H1 (cell line): ENCODE measurements around the gene SH2B3. TPM values are rescaled to one million over a fixed set of nuclear protein-coding genes. Genes with fewer than 3 reads are reported as not detected.

Experiments
- CTCF ChIA-PET: fragments of 300-600 bp; sonication (Branson Sonifier 250); formaldehyde crosslinking; loops from one replicate; lab custom pipeline; 2021; ENCODE audit not compliant: partially characterized antibody; lab: Charles Lee
- POLR2A ChIA-PET: fragments of 300-600 bp; sonication (Branson Sonifier 250); formaldehyde crosslinking; loops from one replicate; lab custom pipeline; 2021; ENCODE audit warnings: inconsistent platforms; ENCODE audit not compliant: partially characterized antibody; lab: Charles Lee
- DNase-seq, 2 experiments: peaks; one replicate each; pipeline versions ENCODE4 v3.0.0 to v3.0.0-alpha.2; 2010 to 2022; ENCODE audit warnings: low spot score in 2 of 2, low read depth in 1 of 2, mixed read lengths in 1 of 2
- FAIRE-seq: peaks from 2 replicates; lab custom pipeline; 2011; peaks lifted over from hg19 to GRCh38; lab: Jason Lieb, UNC
- H2AFZ ChIP-seq: 2 replicates; pipeline ENCODE4 v1.8.1; 2012; ENCODE audit warnings: low read length, inconsistent platforms
- H2AK5ac ChIP-seq: 2 replicates; pipeline ENCODE4 v1.6.1; 2013; ENCODE audit warnings: low read depth, low read length
- H2BK120ac ChIP-seq: replicated peaks from 2 replicates; pipeline ENCODE3; 2013; ENCODE audit warnings: low read depth, low read length, inconsistent platforms
- H2BK12ac ChIP-seq: 2 replicates; pipeline ENCODE4 v1.6.1; 2013; ENCODE audit warnings: low read depth, low read length
- H2BK15ac ChIP-seq: 2 replicates; pipeline ENCODE4 v1.6.1; 2013; ENCODE audit warnings: low read length
- H2BK20ac ChIP-seq: 2 replicates; pipeline ENCODE4 v1.6.1; 2013; ENCODE audit warnings: low read length
- H2BK5ac ChIP-seq: 2 replicates; pipeline ENCODE4 v1.6.1; 2013; ENCODE audit warnings: low read depth, low read length
- H3K14ac ChIP-seq: 2 replicates; pipeline ENCODE4 v1.6.1; 2013; ENCODE audit warnings: inconsistent platforms; ENCODE audit not compliant: insufficient read length
- H3K18ac ChIP-seq: 2 replicates; pipeline ENCODE4 v1.6.1; 2013; ENCODE audit warnings: low read length; ENCODE audit errors: extremely low read depth
- H3K23ac ChIP-seq: 2 replicates; pipeline ENCODE4 v1.6.1; 2013; ENCODE audit warnings: inconsistent platforms; ENCODE audit not compliant: insufficient read length
- H3K23me2 ChIP-seq: 2 replicates; pipeline ENCODE4 v1.6.1; 2013; ENCODE audit warnings: low read depth, low read length
- H3K27ac ChIP-seq: 2 replicates; pipeline ENCODE4 v1.6.1; 2011; ENCODE audit warnings: low read depth, low read length, inconsistent platforms
- H3K27me3 ChIP-seq, 4 experiments: replicated peaks in 1 of 4; 1 replicate in 1 of 4; 2 replicates in 3 of 4; pipeline versions ENCODE4 v1.6.1 to v1.8.1; 2011 to 2013; ENCODE audit warnings: low read length in 3 of 4, mild to moderate bottlenecking in 3 of 4, inconsistent platforms in 2 of 4, mixed read lengths in 2 of 4, moderate library complexity in 1 of 4; ENCODE audit not compliant: control insufficient read depth in 3 of 4, insufficient read depth in 3 of 4; ENCODE audit errors: extremely low read depth in 1 of 4
- H3K36me3 ChIP-seq, 4 experiments: 2 replicates each; pipeline versions ENCODE4 v1.6.1 to v1.8.1; 2011 to 2013; ENCODE audit warnings: mild to moderate bottlenecking in 4 of 4, low read length in 3 of 4, moderate library complexity in 2 of 4, control low read depth in 1 of 4, inconsistent platforms in 1 of 4; ENCODE audit not compliant: insufficient read depth in 4 of 4, control insufficient read depth in 2 of 4
- H3K4ac ChIP-seq: replicated peaks from 2 replicates; pipeline ENCODE3; 2013; ENCODE audit warnings: low read length, low read depth, mixed read lengths, inconsistent platforms; ENCODE audit not compliant: insufficient read length
- H3K4me1 ChIP-seq, 4 experiments: replicated peaks in 1 of 4; 1 replicate in 1 of 4; 2 replicates in 3 of 4; pipeline versions ENCODE4 v1.6.1 to v1.8.1; 2011 to 2013; ENCODE audit warnings: low read length in 3 of 4, inconsistent platforms in 2 of 4, mixed read lengths in 1 of 4; ENCODE audit not compliant: insufficient read depth in 4 of 4, control insufficient read depth in 3 of 4
- H3K4me2 ChIP-seq, 2 experiments: 2 replicates each; pipeline versions ENCODE4 v1.6.1 to v1.8.1; 2011 to 2013; ENCODE audit warnings: low read depth in 2 of 2, low read length in 2 of 2, control low read depth in 1 of 2, inconsistent platforms in 1 of 2, mild to moderate bottlenecking in 1 of 2; ENCODE audit not compliant: insufficient read depth in 1 of 2
- H3K4me3 ChIP-seq, 4 experiments: fragments of 200-600, 300-600 bp in 1 of 4; sonication (generic), shearing (Covaris generic), sonication (Bioruptor Twin) in 1 of 4; 2 replicates each; pipeline versions ENCODE4 v1.5.1 to v1.8.1; 2011 to 2016; ENCODE audit warnings: low read length in 4 of 4, low read depth in 3 of 4, control low read depth in 2 of 4, inconsistent platforms in 2 of 4, mild to moderate bottlenecking in 2 of 4, mixed read lengths in 1 of 4, moderate library complexity in 1 of 4; ENCODE audit not compliant: insufficient read depth in 2 of 4; ENCODE audit errors: extremely low read depth in 1 of 4
- H3K56ac ChIP-seq: replicated peaks from 2 replicates; pipeline ENCODE3; 2013; ENCODE audit warnings: low read depth, mild to moderate bottlenecking, mixed read lengths, low read length, inconsistent platforms; ENCODE audit not compliant: insufficient read length
- H3K79me1 ChIP-seq: 2 replicates; pipeline ENCODE4 v1.6.1; 2013; ENCODE audit warnings: low read depth, low read length, control low read depth
- H3K79me2 ChIP-seq, 2 experiments: 2 replicates each; pipeline versions ENCODE4 v1.6.1 to v1.8.1; 2012 to 2013; ENCODE audit warnings: low read length in 2 of 2, mild to moderate bottlenecking in 2 of 2, inconsistent platforms in 1 of 2; ENCODE audit not compliant: insufficient read depth in 2 of 2, control insufficient read depth in 1 of 2
- H3K9ac ChIP-seq, 4 experiments: replicated peaks in 1 of 4; 1 replicate in 1 of 4; 2 replicates in 3 of 4; pipeline versions ENCODE4 v1.6.1 to v1.8.1; 2011 to 2013; ENCODE audit warnings: low read depth in 3 of 4, low read length in 3 of 4, control low read depth in 2 of 4, mild to moderate bottlenecking in 2 of 4, moderate library complexity in 2 of 4, inconsistent platforms in 1 of 4; ENCODE audit errors: extremely low read depth in 1 of 4
- H3K9me3 ChIP-seq, 2 experiments: 2 replicates each; pipeline versions ENCODE4 v1.6.1 to v1.8.1; 2012 to 2013; ENCODE audit warnings: mild to moderate bottlenecking in 2 of 2, moderate library complexity in 2 of 2, control low read depth in 1 of 2, inconsistent platforms in 1 of 2, low read depth in 1 of 2, low read length in 1 of 2, mixed read lengths in 1 of 2; ENCODE audit not compliant: insufficient read depth in 2 of 2
- H4K20me1 ChIP-seq, 2 experiments: replicated peaks in 1 of 2; 2 replicates each; pipeline versions ENCODE3 to v1.8.1; 2011 to 2013; ENCODE audit warnings: inconsistent platforms in 2 of 2, low read length in 2 of 2, mild to moderate bottlenecking in 1 of 2; ENCODE audit not compliant: insufficient read depth in 2 of 2, control insufficient read depth in 1 of 2
- H4K5ac ChIP-seq: 2 replicates; pipeline ENCODE4 v1.6.1; 2013; ENCODE audit warnings: low read length, low read depth, mixed read lengths, inconsistent platforms; ENCODE audit not compliant: insufficient read length
- H4K8ac ChIP-seq: 2 replicates; pipeline ENCODE4 v1.8.0; 2013; ENCODE audit warnings: mild to moderate bottlenecking, moderate library complexity, low read length, inconsistent platforms; ENCODE audit not compliant: insufficient read depth; ENCODE audit errors: extremely low read depth
- H4K91ac ChIP-seq: replicated peaks from 2 replicates; pipeline ENCODE3; 2013; ENCODE audit warnings: low read length, mixed read lengths, inconsistent platforms; ENCODE audit not compliant: insufficient read length
- CEBPB ChIP-seq: IDR thresholded peaks from 2 replicates; pipeline ENCODE4 v1.6.1; 2012; ENCODE audit warnings: low read depth, low read length
- E2F6 ChIP-seq: IDR thresholded peaks from 2 replicates; pipeline ENCODE4 v1.6.1; 2012; ENCODE audit warnings: inconsistent platforms
- FOSL1 ChIP-seq: IDR thresholded peaks from 2 replicates; pipeline ENCODE4 v1.6.1; 2011; ENCODE audit warnings: mild to moderate bottlenecking, low read depth, low read length, moderate library complexity; ENCODE audit not compliant: insufficient read depth
- HDAC6 ChIP-seq: IDR thresholded peaks from one replicate; pipeline ENCODE4 v1.7.1; 2012; ENCODE audit warnings: low read depth, mild to moderate bottlenecking, inconsistent platforms, low read length, moderate library complexity
- PHF8 ChIP-seq: fragments of 200-600 bp; sonication (generic); conservative IDR thresholded peaks from 2 replicates; pipeline ENCODE4 v1.7.1; 2012; ENCODE audit warnings: low read depth, mild to moderate bottlenecking, inconsistent platforms, low read length, moderate library complexity
- POLR2AphosphoS5 ChIP-seq: IDR thresholded peaks from 2 replicates; pipeline ENCODE4 v1.6.1; 2011; ENCODE audit warnings: low read depth, low read length
- SIX5 ChIP-seq: IDR thresholded peaks from 2 replicates; pipeline ENCODE4 v1.6.1; 2011; ENCODE audit warnings: mild to moderate bottlenecking, low read depth, low read length
- TBP ChIP-seq: IDR thresholded peaks from 2 replicates; pipeline ENCODE4 v1.6.1; 2011; ENCODE audit warnings: low read depth, low read length, improper control_type of control experiment
- ZNF274 ChIP-seq: IDR thresholded peaks from 2 replicates; pipeline ENCODE4 v1.7.0; 2012; ENCODE audit warnings: low read length, borderline replicate concordance; ENCODE audit errors: extremely low read depth
- WGBS, 2 experiments: shearing (Covaris generic) in 1 of 2; methylation state at CpG; one replicate each; pipeline versions ENCODE4 v1.1.6 to v1.1.7; 2013 to 2015; ENCODE audit warnings: low lambda C conversion rate in 2 of 2, mixed read lengths in 2 of 2, inconsistent platforms in 1 of 2, low coverage in 1 of 2, missing lambda C conversion rate in 1 of 2; ENCODE audit not compliant: insufficient replicate concordance in 2 of 2, insufficient coverage in 1 of 2, insufficient read length in 1 of 2; ENCODE audit errors: extremely low coverage in 1 of 2, missing lambda C conversion rate in 1 of 2; 5-methylcytosine and 5-hydroxymethylcytosine counted together
- polyA plus RNA-seq, 7 experiments: library from polyadenylated mRNA; depleted of rRNA in 3 of 7; stranded (reverse) in 5 of 7; unstranded in 2 of 7; fragments of >200 nt in 5 of 7; fragments of 200-250 nt in 2 of 7; gene quantifications; 1 replicate in 5 of 7; 2 replicates in 1 of 7; 4 replicates in 1 of 7; pipeline versions ENCODE4 v1.2.1 to v1.2.3, GENCODE V29; 2011 to 2013; ENCODE audit warnings: missing spikeins in 2 of 7, mixed read lengths in 2 of 7
- total RNA-seq: library from RNA; stranded (reverse); fragmentation: NEBNext Ultra II Directional; extraction: Animal tissue kit (Norgen Biotek cat#: 25700); gene quantifications from 2 replicates; pipeline ENCODE4 v1.2.1, GENCODE V29; 2021
- TF ChIP-seq, protein P1 (sequence below): IDR thresholded peaks from 2 replicates; pipeline ENCODE4 v1.6.1; 2012; ENCODE audit warnings: low read length, inconsistent platforms

SH2B3 gene
- total and polyA plus RNA-seq, 2 of the 8 experiments (the other 6 are each of a cell fraction or from before 2014, with no cell fraction given) = 20.8 to 34.1 TPM

DNA sequence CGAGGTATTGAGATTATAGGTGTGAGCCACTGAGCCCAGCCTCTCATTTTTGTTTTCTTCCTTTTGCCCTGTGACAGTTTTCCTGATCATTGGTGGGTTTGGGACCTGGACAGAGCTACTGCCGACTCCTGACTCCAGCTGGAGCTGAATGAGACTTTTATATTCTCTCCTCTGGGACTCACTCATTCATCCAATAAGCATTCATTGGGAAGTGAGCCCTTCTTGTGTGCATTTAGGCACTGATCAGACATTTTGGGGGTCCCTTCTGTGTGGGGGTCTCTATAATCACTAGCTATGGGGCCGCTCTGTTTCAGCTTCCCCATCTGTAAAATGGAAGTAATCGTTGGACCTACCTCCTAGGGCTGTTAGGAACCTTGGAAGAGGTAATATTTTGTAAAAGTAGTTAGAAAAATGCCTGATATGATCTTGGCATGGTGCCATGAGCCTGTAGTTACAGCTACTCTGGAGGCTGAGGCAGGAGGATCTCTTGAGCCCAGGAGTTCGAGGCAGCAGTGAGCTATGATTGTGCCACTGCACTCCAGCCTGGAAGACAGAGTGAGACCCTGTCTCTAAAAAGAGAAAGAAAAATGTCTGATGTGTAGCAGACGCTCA is 7.2 kb downstream of the SH2B3 start:
- H4K8ac ChIP-seq = peak overlapping the region; percentile 58; the same call in 1 of the 2 replicates
- H3K9me3 ChIP-seq = no peaks in the 10 kb centered on the region
- no peak overlapping the region for H3K27ac ChIP-seq
- H3K23ac ChIP-seq = no peak overlapping the region
- no peak for DNase-seq
- H2BK20ac ChIP-seq = peak overlapping the region; percentile 34; the same call in 1 of the 2 replicates
- no peak overlapping the region for H4K5ac ChIP-seq
- H3K79me1 ChIP-seq = peaks cover 16% of the 10 kb centered on the region; the same call in 1 of the 2 replicates
- H3K18ac ChIP-seq = peak overlapping the region; percentile 71
- H3K36me3 ChIP-seq = peaks cover 0 to 2% (median under 1%) of the 10 kb centered on the region in 4 experiments; a peak in 2 of 8 replicates
- no peak overlapping the region for H2AFZ ChIP-seq
- H3K27me3 ChIP-seq = no peaks in the 10 kb centered on the region
- H3K79me2 ChIP-seq = peaks cover 29 to 91% of the 10 kb centered on the region in 2 experiments
- H2BK120ac ChIP-seq = no peak overlapping the region
- H3K4me3 ChIP-seq = no peak overlapping the region
- peaks cover 21 to 31% of the 10 kb centered on the region in 2 experiments for H4K20me1 ChIP-seq
- no peak overlapping the region for H3K56ac ChIP-seq
- H3K9ac ChIP-seq = no peak overlapping the region
- H4K91ac ChIP-seq = peak overlapping the region; percentile 23
- 88% methylated on average over 6 of the region's 6 CpGs; no CpG with 5 or more reads in 1 of the 2 experiments for WGBS, 2 experiments
- H3K4ac ChIP-seq = no peak overlapping the region
- H2BK5ac ChIP-seq = peak overlapping the region; percentile 66; the same call in 1 of the 2 replicates
- H3K14ac ChIP-seq = no peak overlapping the region
- H2BK12ac ChIP-seq = peak overlapping the region; percentile 50; the same call in 1 of the 2 replicates
- POLR2A ChIA-PET = interaction anchor here (0.9 to 4.3 kb wide), 11 partner anchors 8 to 184 kb away, joined by 3 to 29 read pairs (median 7); partner anchors contain the start of gene PHETA1
- H3K23me2 ChIP-seq = no peaks in the 10 kb centered on the region
- peaks cover 27 to 54% (median 39%) of the 10 kb centered on the region in 4 experiments for H3K4me1 ChIP-seq
- CTCF ChIA-PET = interaction anchor here (0.5 to 22.8 kb wide), 11 partner anchors 9 to 228 kb away, joined by 3 to 838 read pairs (median 9); no protein-coding TSS in a partner anchor
- FAIRE-seq = no peak
- no peak overlapping the region for H2AK5ac ChIP-seq
- H3K4me2 ChIP-seq = 0 out of 4 replicates have a peak overlapping the region, but pooled peaks of 1 of the 2 experiments have one; percentile 40
- H2BK15ac ChIP-seq = no peak overlapping the region
- TF ChIP-seq TBP (no peak), HDAC6 (no peak), FOSL1 (no peak), POLR2AphosphoS5 (no peak), E2F6 (no peak), CEBPB (no peak), PHF8 (no peak), SIX5 (no peak), ZNF274 (no peak)
- TF ChIP-seq, protein P1, sequence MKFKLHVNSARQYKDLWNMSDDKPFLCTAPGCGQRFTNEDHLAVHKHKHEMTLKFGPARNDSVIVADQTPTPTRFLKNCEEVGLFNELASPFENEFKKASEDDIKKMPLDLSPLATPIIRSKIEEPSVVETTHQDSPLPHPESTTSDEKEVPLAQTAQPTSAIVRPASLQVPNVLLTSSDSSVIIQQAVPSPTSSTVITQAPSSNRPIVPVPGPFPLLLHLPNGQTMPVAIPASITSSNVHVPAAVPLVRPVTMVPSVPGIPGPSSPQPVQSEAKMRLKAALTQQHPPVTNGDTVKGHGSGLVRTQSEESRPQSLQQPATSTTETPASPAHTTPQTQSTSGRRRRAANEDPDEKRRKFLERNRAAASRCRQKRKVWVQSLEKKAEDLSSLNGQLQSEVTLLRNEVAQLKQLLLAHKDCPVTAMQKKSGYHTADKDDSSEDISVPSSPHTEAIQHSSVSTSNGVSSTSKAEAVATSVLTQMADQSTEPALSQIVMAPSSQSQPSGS = no peak
